ENCODE results near the gene SLC6A13.

GRCh38 chr12:172732-173161 lies 89.9 kb downstream of the SLC6A13 start:
- TF ChIP-seq, protein P1, sequence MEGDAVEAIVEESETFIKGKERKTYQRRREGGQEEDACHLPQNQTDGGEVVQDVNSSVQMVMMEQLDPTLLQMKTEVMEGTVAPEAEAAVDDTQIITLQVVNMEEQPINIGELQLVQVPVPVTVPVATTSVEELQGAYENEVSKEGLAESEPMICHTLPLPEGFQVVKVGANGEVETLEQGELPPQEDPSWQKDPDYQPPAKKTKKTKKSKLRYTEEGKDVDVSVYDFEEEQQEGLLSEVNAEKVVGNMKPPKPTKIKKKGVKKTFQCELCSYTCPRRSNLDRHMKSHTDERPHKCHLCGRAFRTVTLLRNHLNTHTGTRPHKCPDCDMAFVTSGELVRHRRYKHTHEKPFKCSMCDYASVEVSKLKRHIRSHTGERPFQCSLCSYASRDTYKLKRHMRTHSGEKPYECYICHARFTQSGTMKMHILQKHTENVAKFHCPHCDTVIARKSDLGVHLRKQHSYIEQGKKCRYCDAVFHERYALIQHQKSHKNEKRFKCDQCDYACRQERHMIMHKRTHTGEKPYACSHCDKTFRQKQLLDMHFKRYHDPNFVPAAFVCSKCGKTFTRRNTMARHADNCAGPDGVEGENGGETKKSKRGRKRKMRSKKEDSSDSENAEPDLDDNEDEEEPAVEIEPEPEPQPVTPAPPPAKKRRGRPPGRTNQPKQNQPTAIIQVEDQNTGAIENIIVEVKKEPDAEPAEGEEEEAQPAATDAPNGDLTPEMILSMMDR (IDR thresholded peaks at IDR 0.05): no peak
- TF ChIP-seq POLR2A (IDR thresholded peaks at IDR 0.05): no peak

All from right lobe of liver (tissue), 4 donors.